GM12865 (cell line): ENCODE results near the gene MED13L.

ENCODE experiments used
- DNase-seq: peaks from one replicate; pipeline ENCODE4 v3.0.0; 2010; ENCODE audit warnings: low read depth
- H3K4me3 ChIP-seq: 2 replicates; pipeline ENCODE4 v1.5.1; 2011; ENCODE audit warnings: mild to moderate bottlenecking, low read depth, low read length, control low read depth
- TF ChIP-seq, protein P1 (sequence below): IDR thresholded peaks from 2 replicates; pipeline ENCODE4 v1.5.1; 2011; ENCODE audit warnings: low read length, control low read depth, low read depth, inconsistent platforms; ENCODE audit not compliant: insufficient read depth; ENCODE audit errors: missing control alignments

The MED13L gene

GRCh38 chr12:116180448-116180847 is 97.0 kb downstream of the MED13L start:
- TF ChIP-seq, protein P1, sequence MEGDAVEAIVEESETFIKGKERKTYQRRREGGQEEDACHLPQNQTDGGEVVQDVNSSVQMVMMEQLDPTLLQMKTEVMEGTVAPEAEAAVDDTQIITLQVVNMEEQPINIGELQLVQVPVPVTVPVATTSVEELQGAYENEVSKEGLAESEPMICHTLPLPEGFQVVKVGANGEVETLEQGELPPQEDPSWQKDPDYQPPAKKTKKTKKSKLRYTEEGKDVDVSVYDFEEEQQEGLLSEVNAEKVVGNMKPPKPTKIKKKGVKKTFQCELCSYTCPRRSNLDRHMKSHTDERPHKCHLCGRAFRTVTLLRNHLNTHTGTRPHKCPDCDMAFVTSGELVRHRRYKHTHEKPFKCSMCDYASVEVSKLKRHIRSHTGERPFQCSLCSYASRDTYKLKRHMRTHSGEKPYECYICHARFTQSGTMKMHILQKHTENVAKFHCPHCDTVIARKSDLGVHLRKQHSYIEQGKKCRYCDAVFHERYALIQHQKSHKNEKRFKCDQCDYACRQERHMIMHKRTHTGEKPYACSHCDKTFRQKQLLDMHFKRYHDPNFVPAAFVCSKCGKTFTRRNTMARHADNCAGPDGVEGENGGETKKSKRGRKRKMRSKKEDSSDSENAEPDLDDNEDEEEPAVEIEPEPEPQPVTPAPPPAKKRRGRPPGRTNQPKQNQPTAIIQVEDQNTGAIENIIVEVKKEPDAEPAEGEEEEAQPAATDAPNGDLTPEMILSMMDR = no peak
- DNase-seq = no peak
- H3K4me3 ChIP-seq = no peak overlapping the region

- DNase-seq = no peak
- TF ChIP-seq, protein P1 = no peak
- no peak overlapping the region for H3K4me3 ChIP-seq
Measured at GRCh38 chr12:116179384-116179783, 98.1 kb downstream of the MED13L start.

DNA sequence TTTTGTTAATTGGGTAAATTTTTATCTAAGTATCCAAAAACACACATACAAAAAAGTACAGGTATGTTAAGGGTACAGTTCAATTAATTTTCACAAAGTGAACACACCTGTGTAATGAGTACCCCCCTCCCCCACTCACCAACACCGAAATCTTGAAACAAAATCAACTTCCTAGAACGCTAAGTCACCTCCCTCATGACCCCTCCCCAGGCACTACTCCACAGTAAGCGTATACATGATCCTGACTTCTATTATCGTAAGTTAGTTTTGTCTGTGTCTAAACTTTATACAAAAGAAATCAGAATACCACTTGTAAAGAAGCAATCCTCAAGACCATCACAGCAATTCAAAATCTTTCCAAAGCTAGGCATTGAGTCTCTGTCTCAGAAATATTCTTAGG is 100.5 kb downstream of the MED13L start:
- no peak for DNase-seq
- H3K4me3 ChIP-seq = no peak overlapping the region
- TF ChIP-seq, protein P1 = no peak

DNA sequence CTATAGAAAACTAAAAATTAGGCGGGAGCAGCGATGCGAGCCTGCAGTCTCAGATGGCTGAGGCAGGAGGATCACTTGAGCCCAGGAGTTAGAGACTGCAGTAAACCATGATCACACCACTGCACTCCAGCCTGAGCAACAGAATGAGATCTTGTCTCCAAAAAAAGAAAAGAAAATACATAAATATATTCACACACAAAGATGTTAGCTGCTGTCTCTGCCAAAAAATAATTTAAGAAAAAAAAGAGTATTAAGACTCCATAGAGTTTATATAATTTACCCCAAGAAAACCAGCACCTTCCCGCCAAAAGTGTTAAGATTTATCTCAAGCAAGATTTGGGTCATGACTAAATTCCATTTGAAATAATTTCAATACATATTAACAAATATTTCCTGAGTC is 102.6 kb downstream of the MED13L start:
- H3K4me3 ChIP-seq = no peak overlapping the region
- TF ChIP-seq, protein P1 = no peak
- no peak for DNase-seq

- TF ChIP-seq, protein P1 = no peak
- no peak overlapping the region for H3K4me3 ChIP-seq
- DNase-seq = no peak
Measured at GRCh38 chr12:116174006-116174405, 103.5 kb downstream of the MED13L start.

DNA sequence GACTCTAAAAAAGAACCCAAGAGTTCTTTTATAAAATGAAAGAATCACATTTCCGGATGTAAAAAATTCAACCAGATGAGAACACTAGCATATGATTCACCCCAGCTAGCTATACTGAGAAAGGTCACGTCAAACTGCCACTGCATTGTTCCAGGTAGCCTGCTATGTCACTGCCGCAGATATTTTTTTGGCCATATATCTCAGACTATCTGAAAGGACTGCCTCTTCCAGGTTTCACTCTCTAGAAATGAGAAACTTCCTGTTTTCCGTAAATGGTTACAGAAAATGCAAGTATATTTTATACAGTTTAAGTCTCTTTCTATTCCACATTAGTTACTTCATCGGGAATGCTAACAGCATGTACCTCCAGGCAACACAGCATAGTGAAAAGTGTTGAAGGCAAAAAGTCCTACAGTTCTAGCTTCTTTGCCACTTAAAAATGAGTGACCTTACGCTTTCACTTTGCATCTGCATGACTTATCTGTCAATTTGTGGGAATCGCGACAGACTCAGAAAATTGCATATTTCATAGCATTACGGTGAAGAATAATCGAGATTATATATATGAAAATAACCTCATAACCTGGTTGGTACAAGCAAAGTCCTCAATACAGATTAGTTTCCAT is 105.2 kb downstream of the MED13L start:
- DNase-seq = peak; percentile 64
- TF ChIP-seq, protein P1 = no peak
- peak overlapping the region; percentile 39 for H3K4me3 ChIP-seq

DNA sequence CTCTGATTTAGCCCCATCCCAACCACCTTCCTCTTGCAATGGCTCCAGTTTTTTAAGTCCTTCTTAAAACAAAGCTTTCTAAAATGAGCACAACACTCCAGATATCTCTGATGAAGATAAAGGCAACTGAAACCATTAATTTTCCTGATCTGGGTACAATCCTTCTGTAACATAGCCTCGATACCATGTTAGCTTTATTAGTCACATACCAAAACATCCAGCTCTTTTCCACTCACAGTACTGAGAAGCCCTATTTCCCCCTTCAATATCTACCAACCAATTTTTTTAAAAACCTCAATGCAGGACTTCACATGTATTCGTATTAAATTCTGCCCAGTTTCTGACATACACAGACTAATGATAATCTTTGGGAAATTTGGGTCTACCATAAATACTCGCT is 105.9 kb downstream of the MED13L start:
- no peak for DNase-seq
- peak overlapping the region; percentile 39 for H3K4me3 ChIP-seq
- TF ChIP-seq, protein P1 = no peak
